NCI-H2081 treated with DMSO at 0.1 percent for 48 hours (cell line): ENCODE data around the gene TRPM1.
"Not testable (repeated sequence)": the region's sequence is repeated elsewhere in the genome, so short reads cannot be mapped to it uniquely, and the experiment has no call there.

ENCODE experiments used
- DNase-seq: peaks from one replicate; lab custom pipeline; 2025; lab: John Stamatoyannopoulos, UW

Gene TRPM1

GRCh38 chr15:31125061-31125460 lies 23.5 kb upstream of the TRPM1 start:
- DNase-seq: peak; percentile 17

DNA sequence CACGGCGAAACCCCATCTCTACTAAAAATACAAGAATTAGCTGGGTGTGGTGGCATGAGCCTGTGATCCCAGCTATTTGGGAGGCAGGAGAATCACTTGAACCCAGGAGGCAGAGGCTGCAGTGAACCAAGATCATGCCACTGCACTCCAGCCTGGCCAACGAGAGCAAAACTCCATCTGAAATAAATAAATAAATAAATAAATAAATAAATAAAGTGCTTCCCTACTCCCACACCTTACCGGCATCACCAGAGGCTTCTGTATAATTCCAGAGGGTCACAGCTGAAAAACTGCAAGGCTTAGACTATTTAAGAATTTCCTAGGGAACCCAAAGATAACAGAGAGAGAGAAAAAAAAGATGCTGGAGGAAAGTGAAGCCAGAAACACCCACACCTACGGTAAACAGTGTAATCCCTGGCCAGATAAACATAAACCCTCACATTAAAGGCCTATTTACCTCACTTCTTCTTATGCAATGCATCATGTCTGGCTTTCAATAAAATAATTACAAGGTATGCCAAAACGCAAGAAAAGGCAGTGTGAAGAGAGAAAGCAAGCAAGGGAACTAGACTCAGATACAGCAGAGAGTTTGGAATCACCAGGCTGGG lies 15.0 kb upstream of the TRPM1 start:
- DNase-seq: no peak

GRCh38 chr15:31111091-31111647 lies 9.6 kb upstream of the TRPM1 start:
- DNase-seq: no peak

DNA sequence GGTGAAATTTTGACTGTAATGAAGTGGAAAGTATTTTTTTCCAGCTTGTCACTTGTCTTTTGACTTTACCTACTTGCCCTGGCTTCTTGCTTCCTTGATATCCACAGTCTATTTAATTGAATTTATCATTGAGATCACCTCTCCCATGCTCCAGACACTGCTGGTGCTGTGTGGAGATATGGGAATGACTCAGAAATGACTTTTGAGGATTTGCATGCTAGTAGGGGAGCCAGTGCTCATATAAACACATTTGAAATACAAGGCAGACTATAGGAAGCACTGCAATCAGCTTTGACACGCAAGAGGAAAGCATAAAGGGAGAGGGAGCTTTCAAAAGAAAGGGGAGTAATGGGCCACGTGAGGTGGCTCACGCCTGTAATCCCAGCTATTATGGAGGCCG lies 7.3 kb upstream of the TRPM1 start:
- DNase-seq: no peak

- no peak for DNase-seq
Measured at GRCh38 chr15:31106495-31107300, 5.2 kb upstream of the TRPM1 start.

DNA sequence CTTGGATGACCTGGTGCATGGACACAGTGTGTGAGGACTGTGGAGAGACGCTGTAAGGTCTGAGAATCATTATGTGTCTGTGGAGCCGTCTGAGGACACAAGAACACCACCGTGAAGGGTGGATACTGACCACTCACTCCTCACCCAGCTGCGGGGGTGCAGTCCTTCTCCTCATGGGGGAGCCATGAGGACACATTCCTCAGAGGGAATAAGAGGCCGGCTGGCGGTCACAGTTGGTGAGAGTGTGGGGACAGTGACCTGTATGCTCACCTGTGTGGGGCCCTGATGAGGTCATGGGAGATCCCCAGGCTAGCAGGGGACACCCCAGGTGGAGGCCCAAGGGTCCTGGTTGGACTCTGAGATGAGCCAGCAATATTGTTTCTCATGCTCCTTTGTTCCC lies 2.5 kb upstream of the TRPM1 start:
- no peak for DNase-seq

DNA sequence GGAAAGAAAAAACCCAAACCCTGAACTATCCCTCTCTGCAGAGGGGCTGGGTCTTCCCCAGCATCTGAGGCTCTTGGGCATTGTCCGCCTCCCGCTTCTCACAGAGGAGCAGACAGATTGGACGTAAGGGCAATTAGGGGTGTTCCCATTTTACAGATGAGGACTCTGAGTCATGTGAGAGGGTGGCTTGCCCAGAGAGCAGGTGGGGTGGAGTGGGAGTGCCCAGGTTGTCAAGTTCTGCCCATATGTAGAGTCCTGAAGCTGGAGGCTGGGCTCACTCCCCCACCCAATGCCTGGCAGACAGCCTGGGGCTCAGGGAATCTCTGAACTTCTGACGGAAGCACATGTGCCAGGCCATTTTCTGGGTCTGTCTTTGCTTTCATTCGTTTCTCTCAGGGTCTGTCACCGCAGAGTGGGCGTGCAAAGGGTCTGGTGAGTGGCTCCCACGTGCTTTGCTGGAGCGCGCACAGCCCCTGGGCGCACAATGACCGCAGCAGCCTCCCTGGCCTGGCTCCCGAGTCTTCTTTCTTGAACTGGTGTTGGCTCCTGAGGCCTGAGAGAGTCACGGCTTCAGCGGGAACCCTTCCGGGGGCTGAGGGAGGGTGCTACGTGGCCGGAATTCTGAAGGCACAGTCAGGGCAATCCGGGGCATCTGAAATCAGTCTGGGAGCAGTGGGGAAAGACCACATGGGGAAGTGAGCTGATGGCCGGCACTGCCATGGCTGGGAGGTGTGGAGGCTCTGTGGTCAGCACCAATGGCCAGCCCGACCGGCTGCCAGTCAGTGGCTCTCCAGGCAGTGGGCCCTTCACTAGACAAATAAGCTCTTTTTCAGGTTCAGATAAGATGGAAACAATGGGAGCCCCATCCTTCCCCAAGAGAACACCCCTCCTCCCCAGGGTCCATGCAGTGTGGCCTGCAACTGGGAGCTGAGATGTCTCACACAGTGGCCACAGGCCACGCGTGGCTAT lies 1.1 kb upstream of the TRPM1 start:
- no peak for DNase-seq

DNA sequence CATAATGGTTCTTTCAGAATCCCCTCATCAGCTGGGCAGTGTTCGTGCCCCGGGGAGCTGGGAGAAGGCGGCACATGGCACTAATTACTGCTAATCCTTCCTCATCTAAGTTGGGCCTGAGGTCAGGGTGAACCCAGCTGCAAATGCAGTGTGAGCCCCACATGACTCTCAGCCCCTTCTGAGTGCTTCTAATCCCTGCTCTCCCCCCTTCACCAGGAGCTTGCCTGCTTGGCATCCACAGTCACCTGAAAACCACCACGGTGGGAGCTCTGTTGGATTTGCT lies 455 bp upstream of the TRPM1 start:
- DNase-seq: no peak

- DNase-seq: peak; percentile 72
Measured at GRCh38 chr15:31100738-31101137, 787 bp downstream of the TRPM1 start.

DNA sequence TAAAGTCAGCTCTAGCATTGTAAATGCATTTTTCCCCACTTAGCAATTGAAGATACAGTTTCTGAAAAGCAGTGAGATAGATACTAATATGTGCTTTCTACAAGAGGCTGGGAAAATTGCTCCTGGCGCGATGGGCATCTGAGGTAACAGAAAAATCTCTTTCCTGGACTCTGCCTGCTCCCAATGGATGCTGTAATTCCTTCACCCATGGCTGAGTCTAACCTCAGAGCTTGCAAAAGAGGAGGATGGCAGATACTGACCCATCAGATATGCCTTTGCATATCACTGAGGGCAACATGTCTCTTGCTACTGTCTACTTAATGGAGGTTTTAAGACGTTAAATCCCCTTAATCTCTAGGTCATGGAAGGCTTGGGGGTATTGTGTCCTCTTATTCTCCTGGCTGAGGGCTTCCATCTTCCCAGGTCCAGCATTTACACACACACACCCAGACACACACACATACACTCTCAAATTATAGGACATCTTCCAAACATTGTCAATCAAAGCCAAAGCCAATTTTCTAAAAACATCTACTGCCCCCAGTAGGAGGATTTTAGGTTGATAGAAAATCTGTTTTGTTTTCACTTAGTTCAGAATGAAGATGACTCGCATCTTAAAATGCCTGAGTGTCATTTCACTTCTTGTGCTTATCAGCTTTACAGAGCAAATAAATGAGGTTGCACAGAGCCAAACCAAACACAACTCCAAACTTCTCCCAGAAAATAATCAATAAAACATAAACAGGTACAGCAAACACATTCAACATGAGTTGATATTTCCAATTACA lies 2.4 kb downstream of the TRPM1 start:
- DNase-seq: no peak

- DNase-seq: no peak
Measured at GRCh38 chr15:31098491-31098917, 3.0 kb downstream of the TRPM1 start.

DNA sequence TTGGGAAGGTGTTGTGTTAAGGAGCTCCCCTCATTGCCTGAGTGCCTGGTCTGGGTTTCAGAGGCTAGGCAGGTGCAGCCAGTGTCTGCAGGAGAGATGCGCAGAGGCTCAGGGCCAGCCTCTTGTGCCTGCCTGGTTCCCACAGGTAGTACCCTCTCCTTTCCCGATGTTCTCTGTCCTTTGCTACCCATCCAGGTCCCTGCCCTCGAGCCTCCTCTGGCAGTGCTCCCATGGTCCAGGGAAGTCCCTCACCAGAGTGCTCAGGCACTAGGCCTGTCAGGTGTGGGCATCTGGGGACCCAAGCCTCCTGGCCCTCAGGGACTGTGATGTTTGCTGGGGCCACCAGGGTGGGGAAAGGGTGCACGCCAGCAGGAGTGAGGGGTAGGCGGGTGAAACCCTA lies 5.0 kb downstream of the TRPM1 start:
- no peak for DNase-seq

DNA sequence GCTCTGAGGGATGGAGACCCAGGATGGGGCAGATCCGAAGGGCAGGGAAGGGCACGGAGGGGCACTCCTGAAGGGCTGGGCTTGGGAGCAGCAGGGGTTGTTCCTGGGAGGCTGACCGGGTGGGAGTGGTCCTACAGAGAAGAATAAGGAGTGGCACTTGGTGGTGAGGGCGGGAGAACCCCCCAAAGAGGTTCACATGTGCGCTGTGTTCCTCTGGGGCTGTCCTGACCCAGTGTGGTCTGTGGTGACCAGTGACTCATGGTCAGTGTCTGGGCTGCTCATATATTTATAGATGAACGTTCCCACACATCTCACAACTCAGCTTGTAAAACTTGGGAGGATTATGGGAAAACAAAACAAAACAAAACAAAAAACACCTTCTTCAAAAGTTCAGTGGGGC lies 10.0 kb downstream of the TRPM1 start:
- no peak for DNase-seq

DNA sequence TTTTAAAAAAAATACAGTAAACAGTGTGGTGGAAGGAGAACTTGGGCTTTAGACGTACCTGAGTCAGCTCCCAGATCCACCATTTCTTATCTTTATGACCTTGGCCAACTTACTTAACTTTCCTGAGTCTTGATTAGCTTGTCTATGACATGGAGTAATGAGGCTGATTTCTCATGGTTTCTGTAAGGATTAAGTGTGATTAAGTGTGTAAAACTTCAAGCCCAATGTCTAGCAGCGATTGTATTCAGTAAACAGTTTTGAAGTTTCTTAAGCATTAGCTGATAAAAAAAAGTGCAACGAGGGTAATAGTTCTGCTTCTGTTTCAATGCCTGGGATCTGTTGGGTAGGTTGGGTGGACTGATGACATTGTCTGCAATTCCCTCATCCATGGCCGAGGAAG lies 10.8 kb downstream of the TRPM1 start:
- DNase-seq: no peak

DNA sequence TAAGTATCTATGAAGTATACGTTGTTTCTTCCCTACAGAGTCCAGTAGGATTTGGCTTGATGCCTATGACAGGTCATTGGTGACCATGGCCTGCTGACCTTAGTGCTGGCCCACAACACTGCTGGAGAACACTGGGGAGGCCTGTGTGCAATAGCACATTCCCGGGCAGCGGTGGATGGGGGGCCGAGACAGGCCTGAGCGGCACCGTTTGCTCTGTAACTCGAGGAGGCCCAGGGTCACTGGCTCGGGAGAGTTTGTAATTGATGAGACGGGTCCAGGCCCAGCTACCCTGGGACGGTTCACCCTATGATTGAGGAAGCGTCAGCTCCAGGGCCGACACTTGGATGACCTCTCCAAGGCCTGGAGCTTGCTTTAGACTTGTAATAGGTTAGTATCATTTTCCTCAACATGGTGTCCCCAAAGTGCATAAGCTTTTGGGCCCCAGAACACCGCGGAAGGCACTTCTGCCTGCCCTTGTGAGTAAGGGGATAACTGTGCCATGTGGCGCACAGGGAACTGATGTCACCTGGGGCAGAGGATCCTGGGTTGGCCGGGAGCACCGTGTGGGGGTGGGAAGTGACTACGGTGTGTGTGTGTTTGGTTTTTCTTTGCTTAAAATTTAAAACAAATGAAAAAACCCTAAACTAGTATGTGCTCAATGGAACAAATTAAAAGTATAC lies 12.0 kb downstream of the TRPM1 start:
- no peak for DNase-seq

- no peak for DNase-seq
Measured at GRCh38 chr15:31088672-31089367, 12.7 kb downstream of the TRPM1 start.

- not testable (repeated sequence) for DNase-seq
Measured at GRCh38 chr15:31088041-31088440, 13.5 kb downstream of the TRPM1 start.

- no peak for DNase-seq
Measured at GRCh38 chr15:31086344-31086743, 15.2 kb downstream of the TRPM1 start.

GRCh38 chr15:31085359-31085758 lies 16.2 kb downstream of the TRPM1 start:
- DNase-seq: no peak

DNA sequence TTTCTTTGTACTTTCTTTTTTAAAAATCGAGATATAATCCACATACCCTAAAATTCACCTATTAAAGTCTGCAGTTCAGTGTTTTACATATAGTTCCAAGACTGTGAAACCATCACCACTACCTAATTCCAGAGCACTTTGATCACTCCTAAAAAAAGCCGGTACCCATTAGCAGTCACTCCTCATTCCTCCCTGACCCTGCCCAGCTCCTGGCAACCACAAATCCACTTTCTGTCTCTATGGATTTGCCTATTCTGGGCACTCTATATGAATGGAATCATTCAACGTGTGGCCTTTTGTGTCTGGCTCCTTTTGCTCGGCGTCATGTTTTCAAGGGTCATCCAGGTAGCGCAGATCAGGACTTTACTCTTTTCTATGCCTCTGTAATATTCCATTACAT lies 17.3 kb downstream of the TRPM1 start:
- no peak for DNase-seq
